HG03045 (cell line): ENCODE measurements around the gene ZNF22.

Source experiments
- ATAC-seq: cut with Tn5 transposase; IDR thresholded peaks from one replicate; pipeline ENCODE4 v1.9.1; 2021; ENCODE audit warnings: mild to moderate bottlenecking, moderate library complexity; ENCODE audit not compliant: unreplicated experiment

The ZNF22 gene

DNA sequence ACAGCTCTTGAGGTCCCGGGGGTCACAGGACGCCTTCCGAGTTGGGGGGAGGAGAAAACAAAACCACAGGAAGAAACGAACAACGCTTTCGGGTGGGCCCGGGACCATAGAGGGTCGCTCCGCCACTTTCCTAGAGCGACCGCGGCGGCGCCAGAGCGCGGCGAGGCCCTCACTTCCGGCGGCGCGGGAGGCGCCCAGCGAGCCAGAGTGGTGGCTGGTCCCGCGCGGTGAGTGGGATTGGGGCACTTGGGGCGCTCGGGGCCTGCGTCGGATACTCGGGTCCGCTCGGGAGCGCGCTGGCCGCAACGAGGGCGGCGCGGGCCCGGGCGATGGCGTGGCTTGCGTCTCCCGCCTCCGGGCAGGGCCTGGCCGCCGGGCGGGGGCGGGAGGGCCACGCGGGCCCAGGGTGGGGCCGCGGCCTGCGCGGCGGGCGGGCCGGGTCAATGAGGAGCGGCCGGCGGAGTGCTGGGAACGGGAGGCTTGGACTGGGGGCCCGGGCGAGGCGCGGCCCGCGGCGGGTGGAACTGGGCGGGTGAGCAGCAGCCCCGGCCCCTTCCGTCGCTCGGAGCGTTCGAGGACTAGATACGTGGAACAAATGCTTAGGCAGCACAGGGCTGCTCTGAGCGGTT is at the start of gene ZNF22:
TSS of gene ZNF22 (plus strand) at position 172 of the 629 bp plus-strand sequence. CDS start 2,446 bp downstream, outside the sequence.
- ATAC-seq = peak; percentile 72

DNA sequence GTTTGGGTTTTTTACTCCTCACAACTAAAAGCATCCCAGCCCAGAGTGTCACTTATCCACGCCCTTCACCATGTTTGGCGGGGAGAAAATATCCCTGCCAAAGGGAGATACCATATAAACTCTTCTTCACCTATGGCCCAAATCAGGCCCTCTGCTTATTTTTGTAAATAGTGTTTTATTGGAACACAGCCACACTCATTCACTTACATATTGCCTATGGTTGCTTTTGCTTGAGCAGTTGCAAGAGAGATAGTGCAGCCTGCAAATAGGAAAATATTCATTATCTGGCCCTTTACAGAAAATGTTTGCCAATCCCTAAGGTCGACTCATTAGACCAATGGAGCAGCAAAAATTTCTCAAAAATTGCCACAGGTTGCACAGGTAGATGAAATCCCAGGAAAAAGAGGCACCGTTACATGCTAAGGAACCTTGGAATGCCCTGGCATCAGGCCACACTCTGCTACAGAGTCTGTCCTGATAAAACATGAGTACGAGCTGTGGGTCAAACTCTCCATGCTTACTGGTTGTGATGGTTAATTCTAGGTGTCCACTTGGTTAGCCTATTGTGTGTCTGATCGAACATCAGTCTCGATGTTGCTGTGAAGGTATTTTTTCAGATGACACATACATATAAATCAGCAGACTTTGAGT is 49.0 kb upstream of the ZNF22 start:
- no peak for ATAC-seq

DNA sequence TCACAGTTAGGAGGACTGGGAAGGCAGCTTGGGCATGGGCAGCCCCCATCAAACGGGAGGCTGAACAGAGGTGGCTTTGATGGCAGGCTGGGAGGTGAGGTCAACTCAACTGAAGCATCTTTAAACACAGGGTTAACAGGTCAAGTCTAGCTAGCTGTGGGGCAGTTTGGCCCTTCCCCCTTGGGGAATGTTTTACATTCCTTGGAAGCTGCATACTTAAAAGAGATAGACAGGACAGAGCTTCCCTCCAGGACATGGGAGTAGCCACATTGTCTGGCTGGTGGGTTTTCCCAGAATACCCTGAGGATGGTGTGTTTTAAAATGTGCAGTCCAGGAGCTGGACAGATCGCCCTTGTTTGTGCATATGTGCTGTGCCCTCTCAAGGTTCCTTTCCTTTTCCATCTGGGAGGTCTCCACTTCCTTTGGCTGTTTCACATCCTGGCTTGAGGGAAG is 47.9 kb upstream of the ZNF22 start:
- ATAC-seq = no peak

DNA sequence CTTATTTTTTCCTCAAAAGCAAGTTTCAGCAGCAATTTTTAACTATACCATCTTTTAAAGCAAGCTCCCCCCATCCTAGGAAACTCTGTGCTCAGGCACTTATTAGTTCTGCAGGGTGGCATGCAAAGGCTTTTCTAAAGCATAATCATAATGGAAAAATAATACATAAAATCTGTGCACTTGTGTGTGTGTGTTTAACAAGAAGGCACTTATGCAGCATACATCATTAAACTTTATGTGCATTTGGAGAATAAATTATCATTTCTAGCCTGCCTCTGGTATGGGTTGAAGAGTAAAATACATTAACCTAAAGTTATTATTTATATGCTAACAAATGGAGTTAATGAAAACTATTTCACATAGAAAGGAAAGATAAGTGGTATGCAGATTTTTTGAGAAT is 46.7 kb upstream of the ZNF22 start:
- no peak for ATAC-seq

DNA sequence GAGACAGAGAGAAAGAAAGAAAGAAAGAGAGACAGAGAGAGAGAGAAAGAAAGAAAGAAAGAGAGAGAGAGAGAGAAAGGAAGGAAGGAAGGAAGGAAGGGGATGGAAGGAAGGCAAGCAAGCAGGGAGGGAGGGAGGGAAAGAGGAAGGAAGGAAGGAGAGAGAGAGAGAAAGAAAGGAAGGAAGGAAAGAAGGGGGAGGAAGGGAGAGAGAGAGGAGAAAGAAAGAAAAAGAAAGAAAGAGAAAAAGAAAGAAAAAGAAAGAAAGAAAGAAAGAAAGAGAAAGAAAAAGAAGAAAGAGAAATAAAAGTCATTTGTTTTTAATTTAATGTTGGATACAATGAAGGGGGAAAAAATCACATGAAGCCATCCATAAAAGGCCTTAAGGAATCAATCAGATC is 45.8 kb upstream of the ZNF22 start:
- no peak for ATAC-seq

DNA sequence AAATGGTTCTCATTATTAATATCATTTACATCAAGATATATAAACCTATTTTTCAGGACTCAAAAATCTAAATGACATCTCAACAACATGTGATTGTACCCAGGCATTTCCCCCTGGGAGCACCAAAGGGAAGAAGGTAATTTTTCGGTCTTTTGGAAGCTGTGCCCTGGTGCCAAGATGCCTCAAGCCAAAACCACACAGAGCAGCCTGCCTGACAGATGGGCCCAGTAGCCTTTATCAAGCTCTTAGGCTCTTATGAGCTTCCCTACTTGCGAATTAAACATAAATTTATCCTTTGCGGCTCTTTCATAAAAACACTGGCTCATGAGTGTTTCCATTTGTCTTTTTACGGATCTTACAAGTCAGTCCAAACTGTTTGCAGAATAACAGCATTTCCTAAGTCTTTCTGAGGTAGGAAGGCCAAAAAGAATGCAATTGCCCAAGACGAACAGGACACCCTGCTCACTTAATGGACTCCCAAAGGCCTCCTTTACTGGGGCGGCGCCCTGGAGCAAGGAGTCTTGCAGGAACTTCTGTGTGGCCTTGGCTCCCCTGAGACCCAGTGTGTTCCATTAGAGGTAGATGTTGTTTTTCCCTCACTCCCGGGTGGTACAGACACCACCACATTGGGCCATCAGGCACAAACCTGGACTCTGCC is 45.2 kb upstream of the ZNF22 start:
- no peak for ATAC-seq

DNA sequence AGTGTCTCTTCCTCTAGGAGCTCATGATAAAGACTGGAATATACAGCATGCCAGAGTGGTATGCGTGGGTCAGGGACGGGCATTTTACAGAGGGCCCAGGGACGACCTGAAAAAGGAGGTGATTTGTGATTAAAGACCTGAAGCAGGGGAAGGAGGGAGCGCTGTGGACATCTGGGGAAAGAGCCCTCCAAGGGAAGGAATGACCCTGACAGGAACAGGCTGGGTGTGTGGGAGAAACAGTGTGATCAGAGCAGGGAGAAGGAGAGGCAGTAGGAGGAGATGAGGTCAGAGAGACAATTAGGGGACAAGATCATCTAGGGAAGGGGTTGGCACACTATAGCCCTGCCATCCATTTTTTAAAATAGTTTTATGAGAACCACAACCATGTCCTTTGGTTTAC is 44.5 kb upstream of the ZNF22 start:
- ATAC-seq = no peak

DNA sequence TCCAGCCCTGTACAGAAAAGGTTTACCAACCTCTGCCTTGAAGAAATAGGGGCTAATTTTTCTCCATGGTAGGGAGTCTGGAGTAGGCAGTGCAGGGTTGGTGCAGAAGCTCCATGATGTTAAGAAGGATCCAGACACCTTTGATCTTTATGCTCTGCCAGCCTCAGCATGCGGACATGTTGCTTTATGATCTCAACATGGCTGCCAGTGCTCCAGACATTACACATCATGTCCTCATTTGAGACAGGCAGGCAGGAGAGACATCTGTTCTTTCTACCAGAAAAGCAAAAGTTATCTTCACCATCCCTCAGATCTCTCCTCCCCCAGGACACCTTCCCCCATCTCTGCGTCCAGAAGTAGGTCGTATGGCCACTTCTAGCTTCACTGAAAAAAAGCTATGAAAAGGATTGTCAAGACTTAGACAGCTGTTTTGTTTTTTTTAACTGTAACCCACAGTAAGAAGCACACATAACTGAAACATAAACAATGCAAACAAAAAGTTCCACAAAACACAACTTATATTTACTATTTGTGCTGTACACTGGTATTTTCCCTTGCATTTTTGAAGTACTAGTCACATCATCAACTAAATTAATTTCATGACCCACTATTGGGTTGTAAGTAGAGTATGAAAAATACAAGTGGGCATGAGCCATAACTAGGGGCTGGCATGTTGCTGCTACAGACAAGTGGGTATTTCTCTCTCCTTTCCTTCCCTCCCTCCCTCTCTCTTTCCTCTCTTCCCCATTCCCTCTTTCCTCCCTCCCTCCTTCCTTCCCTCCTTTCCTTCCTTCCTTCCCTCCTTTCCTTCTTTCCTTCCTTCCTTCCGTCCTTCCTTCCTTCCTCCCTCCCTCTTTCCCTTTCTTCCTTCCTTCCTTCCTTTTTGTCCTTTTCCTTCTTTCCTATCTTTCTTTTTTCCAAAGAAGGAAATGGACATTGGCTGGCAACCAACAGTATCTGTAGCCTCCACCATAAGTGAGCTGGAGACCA is 43.7 kb upstream of the ZNF22 start:
- no peak for ATAC-seq

DNA sequence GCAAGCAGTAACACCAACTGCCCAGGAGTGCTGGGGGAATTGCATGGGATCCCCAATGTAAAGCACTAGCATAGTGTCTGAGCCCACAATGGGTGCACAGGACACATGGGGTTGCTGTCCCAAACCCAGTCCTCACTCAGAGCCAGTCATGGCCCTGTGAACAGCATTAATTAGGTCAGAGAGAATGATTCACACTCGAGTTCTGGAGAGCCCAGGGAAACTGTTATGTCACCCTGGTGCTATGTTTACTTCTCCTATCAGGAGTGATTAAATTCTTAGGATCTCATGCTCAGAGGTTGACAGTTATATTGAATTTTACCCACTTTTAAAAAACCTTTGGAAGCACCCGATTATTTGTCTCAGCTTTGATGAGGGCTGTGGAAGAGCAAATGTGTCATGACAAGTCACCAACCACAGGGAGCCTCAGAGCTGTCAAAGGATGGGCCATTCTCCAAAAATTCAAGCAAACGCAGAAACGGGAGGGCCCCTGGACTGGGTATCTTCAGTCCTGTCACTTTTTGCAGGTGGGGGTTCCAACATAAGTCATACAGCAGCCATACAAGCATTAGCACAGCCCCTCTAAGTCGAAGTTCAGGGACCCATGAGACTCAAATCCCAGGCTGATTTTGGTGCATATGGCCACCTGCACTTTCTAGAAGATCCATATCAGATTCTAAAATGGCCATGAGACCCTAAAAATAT is 42.4 kb upstream of the ZNF22 start:
- no peak for ATAC-seq

DNA sequence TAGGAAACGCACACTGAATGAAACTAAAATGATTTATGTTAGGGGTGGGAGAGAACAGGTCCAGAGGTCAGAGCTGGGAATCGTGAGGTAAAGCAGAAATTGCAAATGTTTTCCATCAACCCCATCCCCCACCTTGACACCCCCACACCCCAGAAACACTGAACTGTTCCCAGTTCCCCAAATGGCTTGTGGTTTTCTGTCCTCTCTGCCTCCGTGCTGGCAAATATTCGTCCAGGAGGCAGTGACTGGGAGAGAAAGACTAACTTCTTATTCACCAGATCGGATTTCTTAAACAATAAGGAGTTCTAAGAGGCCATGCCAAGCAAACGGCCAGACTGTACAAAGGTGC is 41.9 kb upstream of the ZNF22 start:
- no peak for ATAC-seq

DNA sequence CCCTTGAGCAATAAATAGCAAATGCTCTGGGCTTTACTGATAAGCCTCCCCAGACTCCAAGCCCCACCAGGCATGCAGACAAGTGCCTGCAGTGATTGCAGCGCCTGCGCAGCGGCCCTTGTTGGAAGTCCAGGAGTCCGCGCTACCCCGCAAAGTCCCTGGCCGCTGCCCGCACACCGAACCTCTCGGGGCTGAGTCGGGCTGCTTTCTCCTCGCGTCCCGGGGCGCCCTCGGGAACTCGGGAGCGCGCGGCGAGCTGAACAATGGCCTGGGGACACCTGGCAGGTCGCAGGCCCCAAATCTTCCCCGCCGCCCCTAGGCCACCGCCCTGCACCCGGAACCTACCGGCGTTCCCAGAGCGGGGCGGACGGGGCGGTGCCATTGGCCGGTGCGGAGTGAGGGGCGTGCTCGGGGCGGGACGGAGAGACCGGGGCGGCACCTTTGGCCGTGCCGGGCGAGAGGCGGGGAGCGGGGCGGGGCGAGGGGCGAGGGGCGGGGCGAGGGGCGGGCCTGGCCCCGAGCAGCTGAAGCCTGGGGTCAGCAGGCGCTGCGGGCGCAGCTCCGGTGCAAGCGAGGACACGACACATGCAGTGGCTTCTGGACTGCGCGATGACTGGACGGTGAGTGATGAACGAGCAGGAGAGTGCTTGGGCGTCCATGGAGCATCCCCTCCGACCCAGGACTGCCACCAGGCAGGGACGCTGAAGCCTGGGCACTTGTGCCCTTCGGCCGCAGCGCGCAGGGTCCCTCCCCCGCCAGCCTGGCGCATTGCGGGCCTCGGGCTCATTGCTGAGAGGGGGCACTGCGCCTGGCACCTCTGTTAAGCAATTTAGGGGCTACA is 41.3 kb upstream of the ZNF22 start, which contains the start of gene RASSF4:
TSS of gene RASSF4 (plus strand) at position 556 of the 841 bp plus-strand sequence. CDS start 10,401 bp downstream, outside the sequence.
- peak; percentile 97 for ATAC-seq

DNA sequence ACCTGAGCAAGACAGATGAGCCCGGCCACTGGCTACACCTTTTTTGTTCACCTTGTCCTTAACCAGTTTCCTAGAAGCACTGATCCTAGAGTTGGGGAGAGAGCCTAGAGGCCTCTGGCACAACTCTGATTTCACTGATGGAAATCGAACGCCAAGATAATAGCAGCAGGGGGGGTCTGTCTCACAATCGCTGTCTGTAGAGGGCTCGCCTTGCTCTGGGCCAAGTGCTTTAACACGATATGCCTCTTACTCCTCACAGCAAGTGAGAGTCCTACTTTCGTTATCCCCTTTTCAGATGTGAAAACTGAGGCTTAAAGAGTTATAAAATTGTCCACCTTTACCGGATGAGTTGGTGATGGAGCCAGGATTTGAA is 40.6 kb upstream of the ZNF22 start:
- ATAC-seq = no peak

DNA sequence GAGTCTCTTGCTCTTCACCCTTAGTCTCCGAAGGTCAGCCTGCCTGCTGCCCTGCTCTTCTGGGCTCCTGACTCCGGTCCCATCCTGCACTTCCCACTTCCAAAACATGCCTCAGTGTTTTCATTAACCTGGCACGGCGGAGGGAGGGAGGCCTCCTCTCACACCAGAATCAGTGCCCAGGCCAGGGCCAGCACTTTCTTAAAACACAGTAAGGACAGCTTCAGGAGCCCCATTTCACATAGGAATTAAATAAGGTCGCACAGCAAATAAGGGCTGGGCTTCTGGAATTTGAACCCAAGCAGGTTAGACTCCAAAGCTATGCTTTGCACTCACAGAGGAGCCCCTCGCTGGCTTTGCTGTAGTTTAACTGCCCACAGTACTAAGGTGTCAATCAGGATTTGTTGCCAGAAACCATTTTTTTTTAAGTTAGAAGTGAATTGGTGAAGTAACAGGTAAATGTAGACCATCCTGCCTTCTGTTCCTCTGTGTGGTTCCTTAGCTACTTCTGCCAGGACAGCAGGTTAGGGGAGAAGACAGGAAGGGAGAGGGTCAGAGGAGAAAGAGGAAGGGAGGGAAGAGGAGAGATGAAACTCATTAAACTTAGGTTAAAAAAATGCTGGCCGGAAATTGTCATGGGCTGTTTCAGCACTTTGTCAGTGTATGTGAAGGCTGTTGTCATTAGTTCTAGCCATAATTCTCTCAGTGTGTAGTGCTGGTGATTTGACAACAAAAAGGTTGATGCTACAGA is 40.1 kb upstream of the ZNF22 start:
- ATAC-seq = no peak

DNA sequence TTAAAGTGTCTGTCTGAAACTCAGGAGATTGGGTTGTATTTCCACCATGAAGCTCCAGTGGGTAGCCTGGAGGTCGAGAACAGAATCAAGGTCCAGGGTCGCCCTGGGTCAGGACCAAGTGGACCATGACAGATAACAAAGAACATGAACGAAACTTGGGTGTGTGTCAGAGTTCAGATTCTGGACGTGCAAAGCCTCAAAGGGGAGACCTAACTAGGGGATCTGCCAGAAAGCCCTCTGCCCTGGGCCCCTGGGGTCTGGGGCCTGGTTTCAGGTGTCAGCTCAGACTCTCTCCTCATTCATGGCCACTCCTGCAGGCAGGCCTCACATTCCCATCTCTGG is 39.5 kb upstream of the ZNF22 start:
- no peak for ATAC-seq

DNA sequence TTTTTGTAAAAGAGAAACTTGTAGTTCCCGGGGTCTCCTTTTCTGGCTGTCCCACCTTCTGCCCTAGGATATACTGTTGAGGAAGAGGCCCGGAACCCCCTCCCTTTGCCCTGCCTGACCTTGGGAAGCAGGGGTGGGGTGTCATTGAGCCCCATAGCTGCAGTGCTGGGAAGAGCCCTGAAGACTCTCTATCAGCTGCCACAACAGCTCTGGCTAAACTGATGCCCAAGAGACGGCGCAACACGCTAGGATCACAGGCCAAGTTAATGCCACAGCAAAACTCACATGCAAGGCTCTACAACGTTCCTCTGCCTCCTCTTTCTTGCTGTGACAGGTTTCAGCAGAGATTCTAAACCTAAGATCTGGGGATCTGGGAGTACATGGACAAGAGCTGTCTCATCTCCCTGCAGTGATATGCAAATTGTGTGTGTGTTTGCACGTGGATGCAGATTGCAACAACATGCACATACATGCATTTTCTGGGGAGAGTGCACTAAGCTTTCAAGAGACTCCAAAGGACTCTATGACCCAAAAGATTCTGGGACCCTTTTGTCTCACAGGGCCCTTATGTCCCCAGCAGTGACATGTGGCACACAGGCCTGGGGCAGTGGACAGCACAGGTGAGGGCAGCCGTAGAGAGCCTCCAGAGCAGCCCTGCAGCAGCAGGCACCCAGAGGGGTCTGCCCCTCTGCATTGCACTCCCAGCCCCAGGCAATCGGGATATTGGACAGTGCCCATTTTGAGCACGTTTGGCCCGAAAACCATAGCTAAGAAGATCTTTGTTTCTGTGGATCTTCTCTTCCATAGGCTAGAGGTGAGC is 38.6 kb upstream of the ZNF22 start:
- no peak for ATAC-seq

DNA sequence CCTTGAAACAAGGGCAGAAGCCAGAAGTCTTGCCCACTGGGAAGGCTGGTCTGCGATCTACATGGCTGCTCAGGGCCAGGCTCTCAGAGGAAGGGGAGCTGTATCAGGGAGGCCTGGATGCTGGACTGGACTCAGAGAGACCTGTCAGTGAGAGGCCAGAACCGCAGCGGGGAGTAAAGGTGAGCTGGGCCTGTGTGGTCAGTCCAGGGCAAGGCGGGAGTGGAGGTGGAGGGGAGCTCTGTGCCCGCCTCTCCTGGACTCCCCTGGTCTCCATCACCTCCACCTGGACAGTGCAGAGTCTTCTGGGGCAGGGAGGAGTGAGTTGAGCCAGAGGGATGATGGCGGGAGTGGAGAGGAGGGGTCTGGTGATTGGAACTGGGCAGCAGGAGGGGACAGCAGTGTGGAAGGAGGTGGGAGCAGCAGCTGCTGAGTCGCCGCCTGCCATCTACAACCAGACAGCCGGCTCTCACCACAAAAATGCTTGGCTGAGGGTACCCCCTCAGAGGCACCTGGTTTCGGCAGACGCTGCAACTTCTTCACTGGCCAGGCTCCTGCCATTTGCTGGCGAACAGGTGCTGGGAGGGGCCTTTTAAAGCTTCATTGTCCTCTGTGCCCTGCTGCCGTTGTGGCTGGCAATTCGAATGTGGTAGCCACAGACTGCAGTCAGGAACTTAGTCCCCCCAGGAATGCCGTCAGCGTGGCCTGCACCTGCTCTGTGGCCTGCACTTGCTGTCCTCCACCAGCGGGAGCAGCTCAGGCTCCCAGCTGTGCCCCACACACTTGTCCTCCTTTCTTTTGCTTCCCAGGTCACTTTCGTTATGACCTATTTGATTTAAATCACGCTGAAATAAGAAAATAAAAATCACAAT is 37.6 kb upstream of the ZNF22 start:
- ATAC-seq = no peak
